Ascending aorta (tissue), 2 donors: ENCODE data around the gene SMTN. TPM values are rescaled to one million over a fixed set of nuclear protein-coding genes. Genes with fewer than 3 reads are reported as not detected.
"Not testable (repeated sequence)": the region's sequence is repeated elsewhere in the genome, so short reads cannot be mapped to it uniquely, and the experiment has no call there.

ENCODE experiments used
- DNase-seq, 2 donors: peaks; one replicate each; pipeline ENCODE4 v3.0.0-alpha.2; 2019; ENCODE audit warnings: low spot score in 2 of 2
- H3K27ac ChIP-seq, 2 donors: fragments of 200-600 bp; sonication (generic); one replicate each; pipeline ENCODE4 v1.5.1; 2016 to 2017; ENCODE audit warnings: mild to moderate bottlenecking in 1 of 2
- H3K27me3 ChIP-seq: fragments of 200-600 bp; sonication (generic); one replicate; pipeline ENCODE4 v1.5.1; 2017
- H3K36me3 ChIP-seq, 2 donors: fragments of 200-600 bp; sonication (generic); one replicate each; pipeline ENCODE4 v1.5.1; 2016
- H3K4me1 ChIP-seq, 2 donors: fragments of 200-600 bp; sonication (generic); one replicate each; pipeline ENCODE4 v1.5.1; 2016 to 2017; ENCODE audit warnings: mild to moderate bottlenecking in 1 of 2
- H3K4me3 ChIP-seq, 2 donors: fragments of 200-600 bp; sonication (generic); one replicate each; pipeline ENCODE4 v1.5.1; 2016 to 2017; ENCODE audit warnings: mild to moderate bottlenecking in 1 of 2
- H3K9me3 ChIP-seq, 2 donors: fragments of 200-600 bp; sonication (generic); one replicate each; pipeline ENCODE4 v1.5.1; 2016
- CTCF ChIP-seq, 3 experiments: fragments of 200-600 bp in 2 of 3; fragments of 450-650 bp in 1 of 3; sonication (generic) in 2 of 3; IDR thresholded peaks; one replicate each; pipeline ENCODE4 v1.5.1; 2016 to 2019; ENCODE audit warnings: antibody characterized with exemption in 3 of 3, mild to moderate bottlenecking in 1 of 3, moderate library complexity in 1 of 3
- intact Hi-C: fragments of 100-400 bp; cut with DNase I; formaldehyde crosslinking; loops from one replicate; pipeline ENCODE4 v1.15.1; 2023
- total RNA-seq: library from RNA; depleted of rRNA; stranded (reverse); fragments of >200 nt; gene quantifications from one replicate; pipeline ENCODE4 v1.1.0, GENCODE V29; 2016

Gene SMTN
- total RNA-seq, 1 donor from 2014 or later = 671 TPM

GRCh38 chr22:31049815-31050420 is 31.2 kb upstream of the SMTN start:
- Histone ChIP-seq H3K4me3 (no peak overlapping the region), H3K27ac (no peak overlapping the region), H3K4me1 (peaks cover 6 to 26% of the 10 kb centered on the region in 2 donors), H3K9me3 (no peaks in the 10 kb centered on the region), H3K27me3 (no peaks in the 10 kb centered on the region), H3K36me3 (no peaks in the 10 kb centered on the region)
- no peak for DNase-seq
- intact Hi-C loops = no loop called here
- no peak for TF ChIP-seq CTCF (IDR thresholded peaks at IDR 0.05)

- no peak for DNase-seq
- intact Hi-C loops = loop anchor here (1.0 to 2.0 kb wide), 4 partner anchors 16 to 106 kb away; partner anchors contain the start of gene TUG1
- H3K9me3 ChIP-seq = no peaks in the 10 kb centered on the region
- no peak for TF ChIP-seq CTCF (IDR thresholded peaks at IDR 0.05)
- no peaks in the 10 kb centered on the region for H3K27me3 ChIP-seq
- H3K36me3 ChIP-seq = no peaks in the 10 kb centered on the region
- H3K4me3 ChIP-seq = no peak overlapping the region
- peaks cover 6 to 32% of the 10 kb centered on the region in 2 donors for H3K4me1 ChIP-seq
- H3K27ac ChIP-seq = peak overlapping the region; percentile 89 to 91
These were observed 25.9 kb upstream of the SMTN start for GRCh38 chr22:31055117-31055634.

GRCh38 chr22:31055635-31056159 is 25.4 kb upstream of the SMTN start:
- Histone ChIP-seq H3K27me3 (no peaks in the 10 kb centered on the region), H3K27ac (peak overlapping the region; percentile 89 to 91), H3K4me1 (peaks cover 6 to 32% of the 10 kb centered on the region in 2 donors), H3K9me3 (no peaks in the 10 kb centered on the region), H3K36me3 (no peaks in the 10 kb centered on the region), H3K4me3 (no peak overlapping the region)
- DNase-seq = peak; percentile 76 to 97
- no peak for TF ChIP-seq CTCF (IDR thresholded peaks at IDR 0.05)
- intact Hi-C loops = loop anchor here (1.0 to 2.0 kb wide), 4 partner anchors 17 to 106 kb away; partner anchors contain the start of gene TUG1

GRCh38 chr22:31056986-31057599 is 24.0 kb upstream of the SMTN start:
- no peaks in the 10 kb centered on the region for H3K27me3 ChIP-seq
- TF ChIP-seq CTCF (IDR thresholded peaks at IDR 0.05) = no peak
- no peak overlapping the region for H3K4me3 ChIP-seq
- DNase-seq = no peak
- H3K36me3 ChIP-seq = no peaks in the 10 kb centered on the region
- H3K4me1 ChIP-seq = peaks cover 6 to 32% of the 10 kb centered on the region in 2 donors
- peak overlapping the region; percentile 89 to 91 for H3K27ac ChIP-seq
- intact Hi-C loops = no loop called here
- H3K9me3 ChIP-seq = no peaks in the 10 kb centered on the region

GRCh38 chr22:31059663-31060062 is 21.5 kb upstream of the SMTN start:
- H3K27ac ChIP-seq, intact Hi-C loops: not testable (repeated sequence)

More at GRCh38 chr22:31059663-31060062, 21.5 kb upstream of the SMTN start:
- not testable (repeated sequence) for H3K36me3 ChIP-seq, H3K4me3 ChIP-seq, H3K9me3 ChIP-seq, DNase-seq, H3K27me3 ChIP-seq
- H3K4me1 ChIP-seq = peaks cover 6 to 20% of the 10 kb centered on the region in 2 donors
